ENCODE measurements around the gene BARHL1. TPM values are rescaled to one million over a fixed set of nuclear protein-coding genes. Genes with fewer than 3 reads are reported as not detected.

BARHL1 gene
- total and polyA plus RNA-seq, 2 donors (not counting 1 experiment from before 2014, with no cell fraction given), result not detected

DNA sequence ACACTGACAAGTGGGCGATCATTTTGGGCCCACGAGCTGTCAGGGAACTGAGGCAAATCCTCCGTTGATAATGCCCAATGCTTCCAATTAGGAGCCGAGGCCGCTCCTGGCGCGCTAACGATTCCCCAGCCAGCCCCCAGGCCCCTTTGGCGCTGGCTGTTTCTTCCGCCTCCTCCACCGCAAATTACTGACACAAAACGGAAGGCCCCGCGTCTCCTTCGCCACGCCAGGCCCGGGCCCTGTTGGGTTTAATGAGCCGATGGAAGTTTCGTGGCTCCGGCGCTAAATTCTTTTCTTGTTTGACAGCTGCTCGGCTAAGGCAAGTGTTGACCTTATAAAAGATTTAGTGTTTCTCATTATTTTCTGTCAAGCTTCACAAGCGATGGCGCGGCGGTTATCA, 25.7 kb upstream of the BARHL1 start:
- Histone ChIP-seq H3K4me3 (replicated peaks in 1 of 4; ENCODE audit: control extremely low read depth in 1 of 4, insufficient read depth in 1 of 4, low read depth in 3 of 4, low read length in 4 of 4) (no peak overlapping the region), H3K27ac (ENCODE audit: insufficient read depth, low read length) (no peak overlapping the region), H3K27me3 (ENCODE audit: control insufficient read depth, insufficient read depth, low read length) (peaks cover 7% of the 10 kb centered on the region), H2AFZ (ENCODE audit: low read length) (no peak overlapping the region), H3K9me3 (ENCODE audit: control insufficient read depth, insufficient read depth, low read depth, low read length) (no peaks in the 10 kb centered on the region), H3K4me2 (ENCODE audit: extremely low read depth, insufficient read depth, low read length) (no peak overlapping the region), H3K36me3 (ENCODE audit: control insufficient read depth, insufficient read depth, low read length) (no peaks in the 10 kb centered on the region), H3K79me2 (ENCODE audit: control insufficient read depth, insufficient read depth, low read length) (no peaks in the 10 kb centered on the region), H3K9ac (ENCODE audit: insufficient read depth, low read length) (no peak overlapping the region), H3K4me1 (ENCODE audit: control insufficient read depth, extremely low read depth, insufficient read depth, low read length) (no peaks in the 10 kb centered on the region), H4K20me1 (ENCODE audit: control insufficient read depth, extremely low read depth, insufficient read depth, low read length) (no peaks in the 10 kb centered on the region)
- no peak for DNase-seq (ENCODE audit: low read depth in 2 of 2)
- TF ChIP-seq EZH2 (IDR thresholded peaks at IDR 0.05; ENCODE audit: low read length, missing control alignments), result no peak
- TF ChIP-seq, protein P1, sequence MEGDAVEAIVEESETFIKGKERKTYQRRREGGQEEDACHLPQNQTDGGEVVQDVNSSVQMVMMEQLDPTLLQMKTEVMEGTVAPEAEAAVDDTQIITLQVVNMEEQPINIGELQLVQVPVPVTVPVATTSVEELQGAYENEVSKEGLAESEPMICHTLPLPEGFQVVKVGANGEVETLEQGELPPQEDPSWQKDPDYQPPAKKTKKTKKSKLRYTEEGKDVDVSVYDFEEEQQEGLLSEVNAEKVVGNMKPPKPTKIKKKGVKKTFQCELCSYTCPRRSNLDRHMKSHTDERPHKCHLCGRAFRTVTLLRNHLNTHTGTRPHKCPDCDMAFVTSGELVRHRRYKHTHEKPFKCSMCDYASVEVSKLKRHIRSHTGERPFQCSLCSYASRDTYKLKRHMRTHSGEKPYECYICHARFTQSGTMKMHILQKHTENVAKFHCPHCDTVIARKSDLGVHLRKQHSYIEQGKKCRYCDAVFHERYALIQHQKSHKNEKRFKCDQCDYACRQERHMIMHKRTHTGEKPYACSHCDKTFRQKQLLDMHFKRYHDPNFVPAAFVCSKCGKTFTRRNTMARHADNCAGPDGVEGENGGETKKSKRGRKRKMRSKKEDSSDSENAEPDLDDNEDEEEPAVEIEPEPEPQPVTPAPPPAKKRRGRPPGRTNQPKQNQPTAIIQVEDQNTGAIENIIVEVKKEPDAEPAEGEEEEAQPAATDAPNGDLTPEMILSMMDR (conservative IDR thresholded peaks at IDR 0.05 in 1 of 2, IDR thresholded peaks at IDR 0.05 in 1 of 2; ENCODE audit: low read depth in 1 of 2, low read length in 2 of 2), result no peak

DNA sequence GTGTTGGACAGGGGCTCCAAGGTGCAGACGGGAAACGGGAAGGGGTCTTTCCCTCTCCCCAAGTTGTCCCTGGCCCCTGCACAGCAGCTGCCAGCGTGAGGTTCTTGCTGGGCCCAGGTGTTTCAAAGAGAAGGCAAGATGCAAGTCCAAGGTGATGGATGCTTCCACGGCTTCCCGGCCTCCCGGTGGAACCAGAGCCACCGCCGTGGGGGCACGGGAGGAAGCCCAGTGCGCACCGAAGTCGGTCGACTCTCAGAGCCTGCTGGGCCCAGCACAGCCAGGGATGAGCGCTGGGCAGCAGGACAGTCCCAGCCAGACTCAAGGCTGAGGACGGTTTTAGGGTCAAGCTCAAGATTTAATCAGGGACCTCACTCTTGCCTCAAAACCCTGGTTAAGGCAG, 25.2 kb upstream of the BARHL1 start:
- Histone ChIP-seq H3K27ac (ENCODE audit: insufficient read depth, low read length) (no peak overlapping the region), H4K20me1 (ENCODE audit: control insufficient read depth, extremely low read depth, insufficient read depth, low read length) (no peaks in the 10 kb centered on the region), H3K9me3 (ENCODE audit: control insufficient read depth, insufficient read depth, low read depth, low read length) (no peaks in the 10 kb centered on the region), H3K4me1 (ENCODE audit: control insufficient read depth, extremely low read depth, insufficient read depth, low read length) (no peaks in the 10 kb centered on the region), H3K79me2 (ENCODE audit: control insufficient read depth, insufficient read depth, low read length) (no peaks in the 10 kb centered on the region), H3K9ac (ENCODE audit: insufficient read depth, low read length) (no peak overlapping the region), H2AFZ (ENCODE audit: low read length) (no peak overlapping the region), H3K4me2 (ENCODE audit: extremely low read depth, insufficient read depth, low read length) (no peak overlapping the region), H3K4me3 (replicated peaks in 1 of 4; ENCODE audit: control extremely low read depth in 1 of 4, insufficient read depth in 1 of 4, low read depth in 3 of 4, low read length in 4 of 4) (no peak overlapping the region), H3K36me3 (ENCODE audit: control insufficient read depth, insufficient read depth, low read length) (no peaks in the 10 kb centered on the region), H3K27me3 (ENCODE audit: control insufficient read depth, insufficient read depth, low read length) (peaks cover 10% of the 10 kb centered on the region)
- TF ChIP-seq, protein P1 (conservative IDR thresholded peaks at IDR 0.05 in 1 of 2, IDR thresholded peaks at IDR 0.05 in 1 of 2; ENCODE audit: low read depth in 1 of 2, low read length in 2 of 2), result no peak
- TF ChIP-seq EZH2 (IDR thresholded peaks at IDR 0.05; ENCODE audit: low read length, missing control alignments), result no peak
- DNase-seq (ENCODE audit: low read depth in 2 of 2), result no peak

DNA sequence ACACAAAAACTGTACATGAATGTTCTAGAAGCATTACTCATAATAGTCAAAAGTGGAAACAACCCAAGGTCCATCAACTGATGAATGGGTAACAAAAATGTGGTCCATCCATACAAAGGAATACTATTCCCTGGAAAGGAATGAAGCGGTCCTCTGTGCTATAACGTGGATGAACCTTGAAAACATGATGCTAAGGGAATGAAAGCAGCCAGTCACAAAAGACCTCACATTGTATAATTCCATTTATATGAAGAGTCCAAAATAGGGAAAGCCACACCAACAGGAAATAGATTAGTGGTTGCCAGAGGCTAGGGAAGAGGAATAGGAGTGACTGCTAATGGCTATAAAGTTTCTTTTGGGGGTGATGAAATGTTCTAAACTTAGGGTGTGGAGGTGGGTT, 22.7 kb upstream of the BARHL1 start:
- H3K79me2 ChIP-seq (ENCODE audit: control insufficient read depth, insufficient read depth, low read length), result no peaks in the 10 kb centered on the region
- H3K9ac ChIP-seq (ENCODE audit: insufficient read depth, low read length), result no peak overlapping the region
- no peak for TF ChIP-seq EZH2 (IDR thresholded peaks at IDR 0.05; ENCODE audit: low read length, missing control alignments)
- TF ChIP-seq, protein P1 (conservative IDR thresholded peaks at IDR 0.05 in 1 of 2, IDR thresholded peaks at IDR 0.05 in 1 of 2; ENCODE audit: low read depth in 1 of 2, low read length in 2 of 2), result no peak
- H3K4me2 ChIP-seq (ENCODE audit: extremely low read depth, insufficient read depth, low read length), result no peak overlapping the region
- DNase-seq (ENCODE audit: low read depth in 2 of 2), result no peak
- H3K36me3 ChIP-seq (ENCODE audit: control insufficient read depth, insufficient read depth, low read length), result no peaks in the 10 kb centered on the region
- no peak overlapping the region for H3K27ac ChIP-seq (ENCODE audit: insufficient read depth, low read length)
- no peak overlapping the region for H3K4me3 ChIP-seq (replicated peaks in 1 of 4; ENCODE audit: control extremely low read depth in 1 of 4, insufficient read depth in 1 of 4, low read depth in 3 of 4, low read length in 4 of 4)
- no peaks in the 10 kb centered on the region for H3K9me3 ChIP-seq (ENCODE audit: control insufficient read depth, insufficient read depth, low read depth, low read length)
- H3K27me3 ChIP-seq (ENCODE audit: control insufficient read depth, insufficient read depth, low read length), result peaks cover 10% of the 10 kb centered on the region
- H2AFZ ChIP-seq (ENCODE audit: low read length), result no peak overlapping the region
- H3K4me1 ChIP-seq (ENCODE audit: control insufficient read depth, extremely low read depth, insufficient read depth, low read length), result no peaks in the 10 kb centered on the region
- no peaks in the 10 kb centered on the region for H4K20me1 ChIP-seq (ENCODE audit: control insufficient read depth, extremely low read depth, insufficient read depth, low read length)

All from fibroblast of lung (primary cell).